ENCODE measurements around the gene TMPRSS5. TPM values are rescaled to one million over a fixed set of nuclear protein-coding genes. Genes with fewer than 3 reads are reported as not detected.

Gene TMPRSS5
- total RNA-seq (0.60 TPM), polyA plus RNA-seq (ENCODE audit: insufficient read depth, low read depth, low replicate concordance) (0.65 TPM)
- long read RNA-seq, donor 1, result 0 reads
- long read RNA-seq, donor 2, result 0 reads
- long read RNA-seq, donor 3, result 0 reads
- long read RNA-seq, donor 4, result 0 reads
- long read RNA-seq, donor 5, result 0 reads
- long read RNA-seq, donor 6, result 0 reads
- long read RNA-seq, donor 7, result 0 reads
- long read RNA-seq, donor 8, result 0 reads
- long read RNA-seq, donor 9, result 0 reads
- long read RNA-seq, donor 10, result 0 reads

DNA sequence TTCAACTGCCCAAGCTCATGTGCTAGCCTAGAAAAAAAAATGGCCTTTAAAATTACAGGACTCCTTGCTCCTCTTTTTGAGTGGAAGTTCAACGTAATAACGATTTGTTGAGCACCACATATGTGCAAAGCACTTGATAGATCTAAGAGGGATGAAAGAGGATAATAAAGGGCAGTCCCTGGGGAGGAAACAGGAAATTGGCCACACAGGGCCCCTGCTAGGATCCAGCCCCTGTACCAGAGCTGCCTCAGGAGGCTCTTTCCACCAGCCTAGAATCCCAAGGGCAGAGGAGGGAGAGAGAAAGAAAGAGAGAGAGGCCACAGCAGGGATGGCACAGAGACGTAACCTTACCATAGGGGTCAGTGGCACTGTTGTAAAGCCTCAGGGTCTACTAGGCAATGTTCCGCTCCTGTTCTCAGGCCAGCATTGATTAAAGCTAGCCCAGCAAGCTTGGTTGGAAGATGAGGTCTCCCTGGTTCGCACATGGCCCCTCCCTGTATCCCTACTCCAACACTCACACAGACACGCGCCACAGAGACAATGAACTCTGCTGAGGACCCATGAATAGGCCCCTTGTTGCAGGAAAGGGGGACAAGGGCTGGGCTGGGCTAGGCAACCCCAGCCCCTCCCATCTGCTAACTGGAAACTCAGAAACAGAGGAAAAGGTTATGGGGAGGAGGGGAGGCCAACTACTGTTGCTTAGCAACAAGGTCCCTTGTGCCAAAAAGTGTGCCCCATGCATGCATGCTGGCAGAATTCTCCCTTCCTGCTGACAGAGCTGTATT, at the start of gene TMPRSS5:
TSS of gene TMPRSS5 (minus strand) at position 438 of the 785 bp plus-strand sequence. CDS start at position 354, 84 bp downstream.
- Histone ChIP-seq H3K36me3 (ENCODE audit: control insufficient read depth in 2 of 3, insufficient read depth in 3 of 3, low read length in 3 of 3) (no peaks in the 10 kb centered on the region), H3K4me1 (ENCODE audit: control insufficient read depth in 2 of 3, insufficient read depth in 2 of 3, low read depth in 1 of 3, low read length in 3 of 3) (no peaks in the 10 kb centered on the region), H3K27ac (ENCODE audit: low read depth in 2 of 2, low read length in 2 of 2) (no peak within 1 kb of the TSS), H3K9me3 (ENCODE audit: control insufficient read depth in 2 of 3, insufficient read depth in 1 of 3, low read length in 3 of 3) (peaks cover 0 to 8% (median 3%) of the 10 kb centered on the region in 3 donors), H3K9ac (ENCODE audit: low read length in 3 of 3) (no peak within 1 kb of the TSS), H3K27me3 (ENCODE audit: control insufficient read depth, insufficient read depth, low read length) (no peaks in the 10 kb centered on the region), H3K4me3 (ENCODE audit: low read length in 3 of 3) (no peak within 1 kb of the TSS)
- FAIRE-seq, result no peak
- intact Hi-C loops (cut with DNase I), result no loop called here
- DNase-seq, result no peak
- TF ChIP-seq, protein P1, sequence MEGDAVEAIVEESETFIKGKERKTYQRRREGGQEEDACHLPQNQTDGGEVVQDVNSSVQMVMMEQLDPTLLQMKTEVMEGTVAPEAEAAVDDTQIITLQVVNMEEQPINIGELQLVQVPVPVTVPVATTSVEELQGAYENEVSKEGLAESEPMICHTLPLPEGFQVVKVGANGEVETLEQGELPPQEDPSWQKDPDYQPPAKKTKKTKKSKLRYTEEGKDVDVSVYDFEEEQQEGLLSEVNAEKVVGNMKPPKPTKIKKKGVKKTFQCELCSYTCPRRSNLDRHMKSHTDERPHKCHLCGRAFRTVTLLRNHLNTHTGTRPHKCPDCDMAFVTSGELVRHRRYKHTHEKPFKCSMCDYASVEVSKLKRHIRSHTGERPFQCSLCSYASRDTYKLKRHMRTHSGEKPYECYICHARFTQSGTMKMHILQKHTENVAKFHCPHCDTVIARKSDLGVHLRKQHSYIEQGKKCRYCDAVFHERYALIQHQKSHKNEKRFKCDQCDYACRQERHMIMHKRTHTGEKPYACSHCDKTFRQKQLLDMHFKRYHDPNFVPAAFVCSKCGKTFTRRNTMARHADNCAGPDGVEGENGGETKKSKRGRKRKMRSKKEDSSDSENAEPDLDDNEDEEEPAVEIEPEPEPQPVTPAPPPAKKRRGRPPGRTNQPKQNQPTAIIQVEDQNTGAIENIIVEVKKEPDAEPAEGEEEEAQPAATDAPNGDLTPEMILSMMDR (IDR thresholded peaks at IDR 0.05; ENCODE audit: borderline replicate concordance, extremely low read depth, insufficient read depth), result no peak

DNA sequence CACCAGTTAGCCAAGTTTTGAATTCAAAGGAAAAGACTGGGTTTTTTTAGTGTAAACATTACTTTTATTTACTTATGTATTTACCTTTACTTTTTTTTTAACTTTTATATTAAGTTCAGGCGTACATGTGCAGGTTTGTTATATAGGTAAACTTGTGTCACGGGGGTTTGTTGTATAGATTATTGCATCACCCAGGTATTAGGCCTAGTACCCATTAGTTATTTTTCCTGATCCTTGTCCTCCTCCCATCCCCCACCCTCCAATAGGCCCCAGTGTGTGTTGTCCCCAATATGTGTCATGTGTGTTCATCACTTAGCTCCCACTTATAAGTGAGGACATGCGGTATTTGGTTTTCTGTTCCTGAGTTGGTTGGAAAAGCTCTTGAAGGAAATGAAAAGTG, 46.8 kb upstream of the TMPRSS5 start:
- Histone ChIP-seq H3K36me3 (ENCODE audit: control insufficient read depth in 2 of 3, insufficient read depth in 3 of 3, low read length in 3 of 3) (peaks cover 2 to 20% (median 15%) of the 10 kb centered on the region in 3 donors), H3K4me1 (ENCODE audit: control insufficient read depth in 2 of 3, insufficient read depth in 2 of 3, low read depth in 1 of 3, low read length in 3 of 3) (no peaks in the 10 kb centered on the region), H3K27me3 (ENCODE audit: control insufficient read depth, insufficient read depth, low read length) (no peaks in the 10 kb centered on the region)

DNA sequence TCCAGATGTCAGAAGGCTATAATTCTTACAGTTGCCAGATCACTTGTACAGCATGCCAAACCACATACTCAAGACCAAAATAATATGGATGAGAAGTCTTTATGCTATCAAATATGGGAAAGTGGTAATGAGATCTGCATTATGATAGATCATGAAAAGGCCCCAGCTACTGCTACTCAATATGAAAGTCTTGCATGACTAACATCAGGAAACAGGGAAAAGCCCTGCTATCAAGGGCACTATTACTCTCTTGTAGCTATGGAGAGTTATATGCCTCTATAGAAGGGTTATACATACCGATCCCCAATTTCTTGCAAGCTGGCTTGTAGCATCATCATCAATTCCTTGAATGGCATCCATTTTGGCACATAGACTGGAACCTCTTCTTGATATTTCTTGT, 30.2 kb upstream of the TMPRSS5 start:
- H3K9ac ChIP-seq (ENCODE audit: low read length in 3 of 3), result no peak overlapping the region
- H3K36me3 ChIP-seq (ENCODE audit: control insufficient read depth in 2 of 3, insufficient read depth in 3 of 3, low read length in 3 of 3), result peaks cover 6 to 37% (median 27%) of the 10 kb centered on the region in 3 donors
- H3K27ac ChIP-seq (ENCODE audit: low read depth in 2 of 2, low read length in 2 of 2), result no peak overlapping the region
- DNase-seq (no peak), FAIRE-seq (no peak)
- intact Hi-C loops (cut with DNase I), result no loop called here
- H3K27me3 ChIP-seq (ENCODE audit: control insufficient read depth, insufficient read depth, low read length), result no peaks in the 10 kb centered on the region
- no peak overlapping the region for H3K4me3 ChIP-seq (ENCODE audit: low read length in 3 of 3)
- no peaks in the 10 kb centered on the region for H3K4me1 ChIP-seq (ENCODE audit: control insufficient read depth in 2 of 3, insufficient read depth in 2 of 3, low read depth in 1 of 3, low read length in 3 of 3)
- TF ChIP-seq, protein P1 (IDR thresholded peaks at IDR 0.05; ENCODE audit: borderline replicate concordance, extremely low read depth, insufficient read depth), result no peak
- H3K9me3 ChIP-seq (ENCODE audit: control insufficient read depth in 2 of 3, insufficient read depth in 1 of 3, low read length in 3 of 3), result no peaks in the 10 kb centered on the region

More for the DNA sequence above, 46.8 kb upstream of the TMPRSS5 start:
- H3K4me3 ChIP-seq (ENCODE audit: low read length in 3 of 3), result no peak overlapping the region
- H3K9ac ChIP-seq (ENCODE audit: low read length in 3 of 3), result no peak overlapping the region
- peaks cover 0 to 2% (median 0%) of the 10 kb centered on the region in 3 donors for H3K9me3 ChIP-seq (ENCODE audit: control insufficient read depth in 2 of 3, insufficient read depth in 1 of 3, low read length in 3 of 3)
- H3K27ac ChIP-seq (ENCODE audit: low read depth in 2 of 2, low read length in 2 of 2), result no peak overlapping the region
- DNase-seq (no peak), FAIRE-seq (no peak)
- intact Hi-C loops (cut with DNase I), result no loop called here
- TF ChIP-seq, protein P1 (IDR thresholded peaks at IDR 0.05; ENCODE audit: borderline replicate concordance, extremely low read depth, insufficient read depth), result no peak
